GM21825 (cell line): ENCODE measurements around the gene PDE4B.

ENCODE experiments used
- ATAC-seq: cut with Tn5 transposase; IDR thresholded peaks from one replicate; pipeline ENCODE4 v1.9.1; 2021; ENCODE audit warnings: mild to moderate bottlenecking, moderate library complexity; ENCODE audit not compliant: unreplicated experiment

Gene PDE4B

GRCh38 chr1:65880611-65881010, 87.9 kb downstream of the PDE4B start:
- ATAC-seq, result no peak

DNA sequence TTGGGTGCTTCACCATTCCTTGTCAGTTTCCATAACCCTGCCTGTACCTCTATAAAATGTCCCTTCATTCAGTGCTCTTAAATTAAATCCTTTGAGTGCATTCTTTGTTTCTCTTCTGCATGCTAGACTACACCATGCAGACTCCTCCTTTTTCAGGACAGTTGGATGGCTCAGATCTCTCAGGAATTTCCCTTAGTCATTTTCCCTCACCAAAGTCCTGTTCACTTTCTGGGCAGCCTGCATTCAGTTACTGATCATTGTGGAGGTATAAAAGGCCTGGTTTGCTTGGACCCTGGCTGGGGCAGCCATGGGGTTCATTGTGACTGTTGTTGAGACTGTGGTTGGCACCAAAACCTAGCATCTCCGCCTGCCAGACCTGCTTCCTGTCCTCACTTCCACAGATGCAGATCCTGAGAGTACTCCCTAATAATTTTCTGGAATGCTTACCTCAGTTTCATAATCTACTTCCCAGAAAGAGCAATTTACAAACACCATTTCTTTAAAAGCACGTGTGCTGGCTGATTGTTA, 88.4 kb downstream of the PDE4B start:
- ATAC-seq, result no peak

DNA sequence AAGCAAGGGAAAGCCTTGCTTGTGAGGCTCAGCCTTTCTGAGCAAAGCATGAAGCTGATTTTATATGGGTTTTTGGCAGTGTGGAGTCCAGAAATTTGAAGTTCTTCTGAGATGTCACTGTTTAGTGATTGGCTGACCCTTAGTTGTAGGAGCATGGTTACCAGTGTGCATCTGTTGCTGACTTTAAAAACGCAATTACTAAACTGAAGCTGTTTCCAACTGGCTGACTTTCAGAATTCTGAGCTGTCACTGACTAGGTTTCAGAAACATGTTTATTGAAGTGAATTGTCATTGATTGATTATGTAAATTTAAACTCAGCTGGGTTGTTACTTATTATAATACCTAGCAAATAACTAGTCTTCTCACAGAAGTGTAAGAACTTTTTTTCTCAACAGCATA, 89.4 kb downstream of the PDE4B start:
- no peak for ATAC-seq

DNA sequence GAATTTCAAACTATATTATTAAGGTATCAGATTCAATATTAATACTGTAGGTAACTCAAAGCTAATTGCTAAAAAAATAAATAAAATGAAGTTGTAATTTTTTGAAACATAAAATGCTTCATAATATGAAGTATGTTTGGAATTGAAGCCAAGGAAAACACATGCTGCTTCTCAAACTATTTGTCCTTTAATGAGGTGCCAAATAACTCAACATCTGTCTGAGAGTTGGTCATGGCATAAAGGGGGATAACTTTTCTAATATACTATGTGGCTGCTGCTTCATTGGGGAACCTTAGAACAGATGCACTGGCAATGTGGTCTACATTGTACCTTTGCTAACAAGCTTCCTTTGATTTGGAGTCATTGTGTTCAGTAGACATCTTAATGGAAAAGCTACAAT, 96.7 kb downstream of the PDE4B start:
- ATAC-seq, result no peak

GRCh38 chr1:65890201-65890843, 97.6 kb downstream of the PDE4B start:
- no peak for ATAC-seq

GRCh38 chr1:65894738-65895605, 102.3 kb downstream of the PDE4B start:
- ATAC-seq, result peak; percentile 92

DNA sequence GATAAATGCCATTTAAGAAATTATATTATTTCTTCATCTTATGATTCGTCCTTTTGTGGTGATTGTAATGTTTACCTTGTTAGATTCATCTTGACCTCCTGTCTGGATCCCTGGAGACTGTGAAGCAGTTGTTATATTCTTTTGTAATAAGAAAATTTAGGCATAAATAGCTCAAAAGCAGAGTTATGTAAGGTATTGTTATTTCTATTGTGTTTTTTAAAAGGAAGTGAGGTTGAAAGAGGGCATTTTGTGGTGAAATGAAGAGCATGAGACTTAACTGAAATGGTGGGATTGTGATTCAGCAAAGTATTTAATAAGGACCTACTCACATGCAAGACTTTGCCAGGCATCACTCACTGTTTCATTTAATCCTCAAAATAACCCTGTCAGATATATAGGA, 104.0 kb downstream of the PDE4B start:
- ATAC-seq, result no peak

- no peak for ATAC-seq
Observed at GRCh38 chr1:65897485-65897884, 104.8 kb downstream of the PDE4B start.

- ATAC-seq, result no peak
Observed at GRCh38 chr1:65904681-65905083, 112.0 kb downstream of the PDE4B start.

DNA sequence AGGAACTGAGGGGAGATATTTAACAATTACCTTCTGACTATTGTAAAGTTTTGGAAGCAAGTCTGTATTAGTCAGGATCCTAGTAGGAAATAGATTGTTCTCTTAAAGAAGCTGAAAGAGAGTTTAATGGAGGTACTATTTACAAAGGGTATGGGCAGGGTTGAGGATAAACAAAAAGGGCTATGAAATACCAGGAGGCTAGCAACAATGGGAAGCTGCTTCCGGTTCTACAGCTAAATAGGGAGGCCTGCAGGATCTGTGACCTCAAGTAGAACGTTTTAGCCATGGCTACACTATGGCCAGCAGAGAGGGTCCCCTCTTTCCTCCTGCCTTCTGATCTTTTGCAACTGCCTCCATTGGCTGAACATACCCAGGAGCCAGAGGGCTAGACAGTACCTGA, 117.7 kb downstream of the PDE4B start:
- ATAC-seq, result no peak

GRCh38 chr1:65911679-65912078, 119.0 kb downstream of the PDE4B start:
- no peak for ATAC-seq

DNA sequence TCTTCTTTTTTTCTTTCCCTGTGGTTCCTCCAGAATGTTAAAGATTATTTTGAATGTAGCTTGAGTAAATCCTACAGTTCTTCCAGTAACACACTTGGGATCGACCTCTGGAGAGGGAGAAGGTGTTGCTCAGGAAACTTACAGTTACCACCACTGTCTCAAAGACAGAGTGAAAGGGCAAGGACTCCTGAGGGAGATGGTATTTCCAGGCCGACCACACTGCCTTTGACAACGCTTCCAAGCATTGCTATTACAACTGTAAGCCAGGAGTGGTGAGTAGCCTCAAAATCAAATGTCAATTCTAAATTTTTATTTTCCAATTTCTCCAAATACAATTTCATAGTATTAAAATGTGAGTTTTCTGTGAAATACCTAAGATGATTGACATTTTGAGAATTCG, 125.9 kb downstream of the PDE4B start:
- ATAC-seq, result no peak

DNA sequence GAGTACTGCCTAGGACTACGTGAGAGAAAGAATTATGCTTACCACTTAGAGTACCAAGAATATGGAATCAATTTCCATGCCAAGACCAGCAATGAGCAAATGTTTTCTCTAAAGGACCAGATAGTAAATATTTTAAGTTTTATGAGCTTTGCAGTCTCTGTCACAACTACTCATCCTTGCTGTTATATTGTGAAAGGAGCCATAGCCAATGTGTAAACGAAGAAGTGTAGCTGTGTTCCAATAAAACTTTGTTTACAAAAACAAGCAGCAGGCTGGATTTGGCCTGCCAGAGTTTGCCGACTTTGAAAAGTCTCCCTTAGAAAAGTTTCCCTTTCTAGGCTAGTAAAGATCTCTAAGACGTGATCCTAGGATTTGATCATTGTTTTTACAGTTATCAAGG, 128.8 kb downstream of the PDE4B start:
- ATAC-seq, result no peak

- ATAC-seq, result no peak
Observed at GRCh38 chr1:65924471-65924870, 131.8 kb downstream of the PDE4B start.

- no peak for ATAC-seq
Observed at GRCh38 chr1:65938506-65938905, 145.8 kb downstream of the PDE4B start.

DNA sequence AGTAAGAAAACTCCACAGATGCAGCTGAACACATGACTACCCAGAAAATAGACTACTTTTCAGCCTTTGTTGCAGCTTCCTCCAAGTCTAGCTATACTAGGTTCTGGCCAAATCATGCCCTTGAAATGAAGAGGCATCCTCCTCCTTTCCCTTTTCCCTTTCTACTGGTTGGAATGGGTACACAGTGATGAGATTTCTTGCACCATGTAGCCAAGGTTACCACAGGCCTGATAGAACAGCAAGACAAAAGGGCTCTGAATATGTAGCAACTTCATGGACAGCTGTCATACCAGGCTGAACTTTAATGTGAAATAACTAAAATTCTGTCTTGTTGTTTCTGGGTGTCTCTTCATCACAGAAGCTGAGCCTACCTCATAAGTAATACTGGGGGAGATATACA, 146.5 kb downstream of the PDE4B start:
- no peak for ATAC-seq

DNA sequence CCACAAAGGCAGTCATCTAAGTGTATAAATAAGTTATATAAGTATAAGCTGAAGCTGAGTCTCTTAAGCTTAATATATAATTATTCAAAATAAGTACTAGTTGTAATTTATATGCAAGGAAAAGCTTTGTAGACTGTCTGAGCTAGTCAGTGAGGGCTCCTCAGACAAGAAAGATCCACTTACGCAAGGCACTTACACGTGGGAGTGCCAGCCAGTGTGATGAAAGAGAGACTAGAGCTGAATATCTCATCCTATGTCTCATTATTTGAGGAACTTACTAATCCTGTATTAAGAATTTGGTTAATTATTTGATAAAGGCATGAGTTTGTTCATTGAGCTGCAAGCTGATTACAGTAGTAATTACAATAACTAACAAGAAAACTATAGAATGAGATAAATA, 146.9 kb downstream of the PDE4B start:
- no peak for ATAC-seq

DNA sequence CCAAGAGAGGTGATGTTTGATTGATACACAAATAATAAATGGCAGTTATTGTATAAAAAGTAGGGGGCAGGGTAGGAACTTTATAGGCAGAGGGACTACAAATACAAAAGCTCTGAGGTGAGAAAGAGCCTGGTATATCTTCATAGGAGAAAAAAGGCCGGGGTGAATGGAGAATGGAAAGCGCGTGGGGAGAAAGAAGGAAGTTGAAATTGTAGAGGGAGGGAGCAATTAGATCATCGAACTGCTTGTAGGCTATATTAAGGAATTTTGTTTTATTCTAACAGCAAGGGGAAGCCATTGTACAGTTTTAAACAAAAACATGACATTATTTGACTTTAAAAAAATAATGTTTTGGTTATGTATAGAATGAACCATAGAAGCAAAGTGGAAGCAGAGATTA, 147.4 kb downstream of the PDE4B start:
- no peak for ATAC-seq

DNA sequence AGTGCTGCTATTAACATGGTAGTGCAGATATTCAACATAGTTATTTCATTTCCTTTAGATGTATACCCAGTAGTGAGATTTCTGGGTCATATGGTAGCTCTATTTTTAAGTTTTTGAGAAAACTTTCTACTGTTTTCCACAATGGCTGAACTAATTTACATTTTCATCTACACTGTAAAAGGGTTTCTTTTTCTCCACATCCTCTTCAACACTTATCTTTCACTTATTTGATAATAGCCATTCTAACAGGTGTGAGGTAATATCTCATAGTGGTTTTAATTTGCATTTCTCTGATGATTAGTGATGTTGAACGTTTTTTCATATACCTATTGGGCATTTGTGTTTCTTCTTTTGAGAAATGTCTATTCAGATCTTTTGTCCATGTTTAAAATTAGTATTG, 149.8 kb downstream of the PDE4B start:
- no peak for ATAC-seq

- ATAC-seq, result no peak
Observed at GRCh38 chr1:65946376-65946775, 153.7 kb downstream of the PDE4B start.

- no peak for ATAC-seq
Observed at GRCh38 chr1:65946960-65947359, 154.3 kb downstream of the PDE4B start.

DNA sequence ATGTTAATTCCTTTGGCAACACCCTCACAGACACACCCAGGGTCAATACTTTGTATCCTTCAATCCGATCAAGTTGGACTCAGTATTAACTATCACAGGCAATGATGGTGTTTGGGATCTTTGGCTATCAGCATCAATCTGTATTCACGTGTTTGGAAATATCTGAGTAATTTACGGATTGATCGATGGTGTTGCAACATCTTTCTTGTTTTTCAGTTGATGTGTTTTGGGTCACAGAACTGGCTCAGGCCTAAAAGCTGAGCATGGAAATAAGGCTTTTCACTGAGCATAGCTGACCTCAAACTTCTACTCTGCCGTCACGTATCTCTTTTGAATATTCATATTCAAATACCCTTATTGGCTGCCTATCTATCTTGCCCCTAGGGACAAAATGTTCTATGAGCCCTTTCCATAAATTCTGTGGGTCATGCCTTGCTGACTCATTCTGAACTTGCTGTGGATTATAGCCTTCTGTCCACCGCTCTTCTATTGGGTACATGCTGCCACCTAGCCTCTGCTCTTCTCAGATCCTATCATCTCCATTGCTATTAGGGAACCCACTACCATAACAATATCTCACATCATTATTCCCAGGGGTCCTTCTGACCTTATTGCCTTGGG, 156.0 kb downstream of the PDE4B start:
- no peak for ATAC-seq
